HG03039 (cell line): ENCODE data around the gene PRDX5.

Experiments
- ATAC-seq: cut with Tn5 transposase; IDR thresholded peaks from one replicate; pipeline ENCODE4 v1.9.1; 2021; ENCODE audit warnings: mild to moderate bottlenecking, moderate library complexity; ENCODE audit not compliant: unreplicated experiment

Gene PRDX5

GRCh38 chr11:64343767-64344559 lies 26.0 kb downstream of the PRDX5 start:
- no peak for ATAC-seq

- no peak for ATAC-seq
Measured at GRCh38 chr11:64344787-64345186, 26.9 kb downstream of the PRDX5 start.

- ATAC-seq, result no peak
Measured at GRCh38 chr11:64347193-64347867, 29.4 kb downstream of the PRDX5 start.

GRCh38 chr11:64348383-64349024 lies 30.6 kb downstream of the PRDX5 start:
- no peak for ATAC-seq

- ATAC-seq, result no peak
Measured at GRCh38 chr11:64349025-64349387, 31.1 kb downstream of the PRDX5 start.

GRCh38 chr11:64349404-64349803 lies 31.5 kb downstream of the PRDX5 start:
- no peak for ATAC-seq

GRCh38 chr11:64351136-64351631 lies 33.3 kb downstream of the PRDX5 start:
- ATAC-seq, result no peak

GRCh38 chr11:64352099-64352994 lies 34.4 kb downstream of the PRDX5 start:
- ATAC-seq, result no peak

- ATAC-seq, result no peak
Measured at GRCh38 chr11:64352995-64353714, 35.2 kb downstream of the PRDX5 start.

GRCh38 chr11:64353715-64354506 lies 36.0 kb downstream of the PRDX5 start:
- no peak for ATAC-seq

GRCh38 chr11:64355078-64355940 lies 37.4 kb downstream of the PRDX5 start:
- no peak for ATAC-seq

GRCh38 chr11:64356498-64357411 lies 38.8 kb downstream of the PRDX5 start:
- no peak for ATAC-seq

- no peak for ATAC-seq
Measured at GRCh38 chr11:64357446-64357845, 39.5 kb downstream of the PRDX5 start.

GRCh38 chr11:64357904-64358535 lies 40.1 kb downstream of the PRDX5 start:
- no peak for ATAC-seq

- ATAC-seq, result no peak
Measured at GRCh38 chr11:64358536-64358906, 40.6 kb downstream of the PRDX5 start.

GRCh38 chr11:64358907-64359711 lies 41.2 kb downstream of the PRDX5 start, which contains the start of gene RPS6KA4:
Gene RPS6KA4, plus strand, starts transcription at chr11:64359162. Its CDS starts 74 bp downstream, at chr11:64359236.
- ATAC-seq, result no peak
